ENCODE results near the gene MAGI1.

GRCh38 chr3:65963787-65964677 is 74.7 kb downstream of the MAGI1 start:
- TF ChIP-seq CTCF (conservative IDR thresholded peaks at IDR 0.05) (no peak), ZFX (IDR thresholded peaks at IDR 0.05) (no peak)

Data from C4-2B (cell line).